ENCODE results near the gene TRMT2A. TPM values are rescaled to one million over a fixed set of nuclear protein-coding genes. Genes with fewer than 3 reads are reported as not detected.
A peak's percentile ranks its signal among the peaks of the same experiment; 100 is the strongest.

Gene TRMT2A
- polyA plus RNA-seq, 1 of the 3 experiments (the other 2 are of a cell fraction), result 54.6 TPM

- 92% methylated on average over 16 of the region's 16 CpGs for WGBS (ENCODE audit: low lambda C conversion rate)
- H3K27ac ChIP-seq (ENCODE audit: low read depth in 2 of 2, low read length in 1 of 2), result peak overlapping the region in 1 of 2 experiments; percentile 43; a peak in 2 of 4 replicates
- peaks cover 8% of the 10 kb centered on the region for H3F3A ChIP-seq (replicated peaks; ENCODE audit: insufficient read depth)
- no peak overlapping the region for H2AFZ ChIP-seq (ENCODE audit: low read depth)
- peaks cover 4% of the 10 kb centered on the region; the same call in 1 of the 2 replicates for H3K79me2 ChIP-seq (ENCODE audit: insufficient read depth)
- no peaks in the 10 kb centered on the region for H4K20me1 ChIP-seq (ENCODE audit: insufficient read depth)
- peaks cover 0 to 35% of the 10 kb centered on the region in 2 experiments; a peak in 1 of 4 replicates for H3K4me1 ChIP-seq (ENCODE audit: control insufficient read depth in 1 of 2, insufficient read depth in 2 of 2, low read depth in 1 of 2, low read length in 1 of 2)
- H3K9ac ChIP-seq, result no peak overlapping the region
- no peaks in the 10 kb centered on the region for H3K27me3 ChIP-seq (ENCODE audit: insufficient read depth)
- ChIA-PET POLR2A (interaction anchor here (0.9 kb wide), 1 partner anchor 25 kb away, joined by 3 read pairs; no protein-coding TSS in a partner anchor), CTCF (interaction anchor here (0.6 to 5.1 kb wide), 11 partner anchors 9 to 163 kb away, joined by 3 to 87 read pairs (median 3); partner anchors contain the start of gene TRMT2A)
- TF ChIP-seq JUND (IDR thresholded peaks at IDR 0.05) (no peak), FOSL2 (IDR thresholded peaks at IDR 0.05; ENCODE audit: borderline replicate concordance, low read depth) (no peak), NFIC (IDR thresholded peaks at IDR 0.05; ENCODE audit: borderline replicate concordance) (no peak), MXI1 (IDR thresholded peaks at IDR 0.05; ENCODE audit: low read depth, low read length) (no peak), SIN3A (IDR thresholded peaks at IDR 0.05; ENCODE audit: borderline replicate concordance, low read depth, low read length) (no peak), CHD2 (IDR thresholded peaks at IDR 0.05; ENCODE audit: low read length, partially characterized antibody) (no peak), RAD21 (IDR thresholded peaks at IDR 0.05; ENCODE audit: low read length) (no peak), USF2 (IDR thresholded peaks at IDR 0.05; ENCODE audit: borderline replicate concordance, low read depth, low read length) (no peak), TEAD4 (IDR thresholded peaks at IDR 0.05; ENCODE audit: borderline replicate concordance, insufficient read depth) (no peak), GABPA (IDR thresholded peaks at IDR 0.05; ENCODE audit: low read depth) (no peak), FOXJ3 (CRISPR knock-in tag; IDR thresholded peaks at IDR 0.05) (no peak), TCF12 (IDR thresholded peaks at IDR 0.05) (no peak), NRF1 (IDR thresholded peaks at IDR 0.05; ENCODE audit: low read depth, low read length) (no peak), RCOR1 (IDR thresholded peaks at IDR 0.05; ENCODE audit: low read length) (no peak), EP300 (IDR thresholded peaks at IDR 0.05; ENCODE audit: borderline replicate concordance in 1 of 2, low read depth in 1 of 2, low read length in 1 of 2) (no peak), MAX (IDR thresholded peaks at IDR 0.05; ENCODE audit: low read depth) (no peak)
- peak overlapping the region; percentile 96 for H3K4me2 ChIP-seq
- H3K9me2 ChIP-seq, result no peaks in the 10 kb centered on the region
- H3K36me3 ChIP-seq (replicated peaks in 1 of 2; ENCODE audit: control insufficient read depth in 1 of 2, insufficient read depth in 2 of 2, low read length in 1 of 2), result peaks cover 0 to 2% of the 10 kb centered on the region in 2 experiments
- DNase-seq, result no peak
- peak overlapping the region in 1 of 2 experiments; percentile 66; a peak in 1 of 4 replicates for H3K4me3 ChIP-seq (ENCODE audit: low read depth in 2 of 2, low read length in 1 of 2)
- no peaks in the 10 kb centered on the region for H3K9me3 ChIP-seq
Measured at GRCh38 chr22:20153945-20154344, 36.9 kb upstream of the TRMT2A start.

GRCh38 chr22:20152464-20152890, 35.5 kb upstream of the TRMT2A start:
- Histone ChIP-seq H3K36me3 (replicated peaks in 1 of 2; ENCODE audit: control insufficient read depth in 1 of 2, insufficient read depth in 2 of 2, low read length in 1 of 2) (peaks cover 0 to 2% of the 10 kb centered on the region in 2 experiments), H3K27me3 (ENCODE audit: insufficient read depth) (no peaks in the 10 kb centered on the region), H4K20me1 (ENCODE audit: insufficient read depth) (no peaks in the 10 kb centered on the region), H3K27ac (ENCODE audit: low read depth in 2 of 2, low read length in 1 of 2) (no peak overlapping the region), H3K9me2 (no peaks in the 10 kb centered on the region), H2AFZ (ENCODE audit: low read depth) (no peak overlapping the region), H3K9me3 (no peaks in the 10 kb centered on the region), H3K4me3 (ENCODE audit: low read depth in 2 of 2, low read length in 1 of 2) (no peak overlapping the region), H3K79me2 (ENCODE audit: insufficient read depth) (peaks cover 4% of the 10 kb centered on the region; the same call in 1 of the 2 replicates), H3K4me2 (no peak overlapping the region), H3F3A (replicated peaks; ENCODE audit: insufficient read depth) (peaks cover 8% of the 10 kb centered on the region), H3K9ac (no peak overlapping the region), H3K4me1 (ENCODE audit: control insufficient read depth in 1 of 2, insufficient read depth in 2 of 2, low read depth in 1 of 2, low read length in 1 of 2) (peaks cover 0 to 30% of the 10 kb centered on the region in 2 experiments; a peak in 1 of 4 replicates)
- DNase-seq, result no peak
- TF ChIP-seq GATA2 (CRISPR knock-in tag; IDR thresholded peaks at IDR 0.05), result no peak
- TF ChIP-seq PBX3 (IDR thresholded peaks at IDR 0.05), result no peak
- TF ChIP-seq ZBTB33 (IDR thresholded peaks at IDR 0.05; ENCODE audit: borderline replicate concordance, low read depth), result no peak
- TF ChIP-seq SIN3A (IDR thresholded peaks at IDR 0.05; ENCODE audit: borderline replicate concordance, low read depth, low read length), result no peak
- CTCF ChIA-PET, result no interaction called here
- 92% methylated on average over 10 of the region's 14 CpGs for WGBS (ENCODE audit: low lambda C conversion rate)
- POLR2A ChIA-PET, result no interaction called here

All from SK-N-SH (cell line).